Mesenchymal stem cell (in vitro differentiated cells and primary cell): ENCODE data around the gene SIRT6.
"Not testable (repeated sequence)": the region's sequence is repeated elsewhere in the genome, so short reads cannot be mapped to it uniquely, and the experiment has no call there.

Experiments used
- DNase-seq: peaks from one replicate; pipeline ENCODE4 v3.0.0-alpha.2; 2013
- H2AFZ ChIP-seq: one replicate; pipeline ENCODE4 v1.6.1; 2013; ENCODE audit warnings: low read depth, mild to moderate bottlenecking, control low read depth, inconsistent platforms, low read length, moderate library complexity
- H2AK5ac ChIP-seq: 2 replicates; pipeline ENCODE4 v1.6.1; 2013; ENCODE audit warnings: low read length, moderate library complexity, mild to moderate bottlenecking, inconsistent platforms; ENCODE audit not compliant: severe bottlenecking
- H2BK120ac ChIP-seq: one replicate; pipeline ENCODE4 v1.6.1; 2013; ENCODE audit warnings: low read depth, mild to moderate bottlenecking, inconsistent platforms, low read length, moderate library complexity
- H2BK12ac ChIP-seq, 2 experiments: one replicate each; pipeline ENCODE4 v1.6.1; 2013; ENCODE audit warnings: inconsistent platforms in 2 of 2, low read length in 2 of 2, mild to moderate bottlenecking in 2 of 2, moderate library complexity in 2 of 2, control low read depth in 1 of 2
- H2BK15ac ChIP-seq: one replicate; pipeline ENCODE4 v1.6.1; 2013; ENCODE audit warnings: mild to moderate bottlenecking, low read depth, inconsistent platforms; ENCODE audit not compliant: poor library complexity, severe bottlenecking
- H2BK5ac ChIP-seq: 2 replicates; pipeline ENCODE4 v1.6.1; 2013; ENCODE audit warnings: low read depth, mild to moderate bottlenecking, low read length, control low read depth, inconsistent platforms; ENCODE audit not compliant: poor library complexity, severe bottlenecking
- H3K14ac ChIP-seq, 2 experiments: one replicate each; pipeline ENCODE4 v1.6.1; 2013; ENCODE audit warnings: inconsistent platforms in 2 of 2, low read length in 2 of 2, control low read depth in 1 of 2, mild to moderate bottlenecking in 1 of 2, moderate library complexity in 1 of 2
- H3K18ac ChIP-seq, 2 experiments: one replicate each; pipeline ENCODE4 v1.6.1; 2013; ENCODE audit warnings: inconsistent platforms in 2 of 2, low read length in 2 of 2, control low read depth in 1 of 2, low read depth in 1 of 2, mild to moderate bottlenecking in 1 of 2
- H3K23ac ChIP-seq, 2 experiments: one replicate each; pipeline ENCODE4 v1.6.1; 2013; ENCODE audit warnings: inconsistent platforms in 2 of 2, low read length in 2 of 2, mild to moderate bottlenecking in 2 of 2, moderate library complexity in 2 of 2, control low read depth in 1 of 2
- H3K27ac ChIP-seq: 2 replicates; pipeline ENCODE4 v1.5.1; 2013; ENCODE audit warnings: mild to moderate bottlenecking, moderate library complexity, low read length, control low read depth, inconsistent platforms; ENCODE audit not compliant: poor library complexity, severe bottlenecking
- H3K27me3 ChIP-seq, 2 experiments: 2 replicates each; pipeline versions ENCODE4 v1.6.1 to v1.7.0; 2013; ENCODE audit warnings: low read length in 2 of 2, mild to moderate bottlenecking in 2 of 2, moderate library complexity in 2 of 2, control low read depth in 1 of 2, inconsistent platforms in 1 of 2; ENCODE audit not compliant: control insufficient read depth in 1 of 2, insufficient read depth in 1 of 2
- H3K36me3 ChIP-seq, 2 experiments: 2 replicates each; pipeline versions ENCODE4 v1.6.1 to v1.7.0; 2013; ENCODE audit warnings: low read length in 2 of 2, control low read depth in 1 of 2, inconsistent platforms in 1 of 2, low read depth in 1 of 2, mild to moderate bottlenecking in 1 of 2; ENCODE audit not compliant: insufficient read depth in 2 of 2, control insufficient read depth in 1 of 2
- H3K4ac ChIP-seq, 2 experiments: one replicate each; pipeline ENCODE4 v1.6.1; 2013; ENCODE audit warnings: inconsistent platforms in 2 of 2, low read length in 2 of 2, mild to moderate bottlenecking in 2 of 2, moderate library complexity in 2 of 2, control low read depth in 1 of 2, low read depth in 1 of 2
- H3K4me1 ChIP-seq: 2 replicates; pipeline ENCODE4 v1.6.1; 2013; ENCODE audit warnings: low read depth, low read length, control low read depth; ENCODE audit not compliant: control insufficient read depth, insufficient read depth
- H3K4me2 ChIP-seq: 2 replicates; pipeline ENCODE4 v1.6.1; 2013; ENCODE audit warnings: low read length, mild to moderate bottlenecking, inconsistent platforms; ENCODE audit not compliant: poor library complexity, severe bottlenecking
- H3K4me3 ChIP-seq, 2 experiments: 2 replicates each; pipeline versions ENCODE4 v1.5.1 to v1.7.0; 2013; ENCODE audit warnings: low read length in 2 of 2, mild to moderate bottlenecking in 2 of 2, control low read depth in 1 of 2, low read depth in 1 of 2; ENCODE audit not compliant: insufficient read depth in 1 of 2
- H3K79me1 ChIP-seq: replicated peaks from 2 replicates; pipeline ENCODE4 v1.6.1; 2013; ENCODE audit warnings: mild to moderate bottlenecking, control low read depth, low read length, inconsistent platforms; ENCODE audit not compliant: poor library complexity, severe bottlenecking
- H3K9ac ChIP-seq: 2 replicates; pipeline ENCODE4 v1.7.0; 2013; ENCODE audit warnings: mild to moderate bottlenecking, low read length, moderate library complexity
- H3K9me3 ChIP-seq: 2 replicates; pipeline ENCODE4 v1.7.0; 2013; ENCODE audit warnings: mild to moderate bottlenecking, low read length; ENCODE audit not compliant: control insufficient read depth
- H4K8ac ChIP-seq: one replicate; pipeline ENCODE4 v1.6.1; 2013; ENCODE audit warnings: inconsistent platforms, mild to moderate bottlenecking, low read length, moderate library complexity
- H4K91ac ChIP-seq: one replicate; pipeline ENCODE4 v1.6.1; 2013; ENCODE audit warnings: mild to moderate bottlenecking, low read length, inconsistent platforms
- WGBS: methylation state at CpG from one replicate; pipeline ENCODE4 v1.1.7; 2013; ENCODE audit warnings: mixed read lengths; 5-methylcytosine and 5-hydroxymethylcytosine counted together

The SIRT6 gene

GRCh38 chr19:4164262-4164661, 18.1 kb downstream of the SIRT6 start:
- DNase-seq: no peak
- H2BK12ac ChIP-seq: no peak overlapping the region
- no peaks in the 10 kb centered on the region for H3K9me3 ChIP-seq
- no peaks in the 10 kb centered on the region for H3K4me1 ChIP-seq
- H3K27me3 ChIP-seq: peaks cover 14 to 36% of the 10 kb centered on the region in 2 experiments
- no peaks in the 10 kb centered on the region for H3K36me3 ChIP-seq
- no peak overlapping the region for H2BK15ac ChIP-seq
- 76% methylated on average over 11 of the region's 11 CpGs for WGBS
- H2AK5ac ChIP-seq: no peak overlapping the region
- H3K4ac ChIP-seq: no peak overlapping the region
- no peak overlapping the region for H2BK120ac ChIP-seq
- H3K9ac ChIP-seq: no peak overlapping the region
- no peak overlapping the region for H3K18ac ChIP-seq
- H3K27ac ChIP-seq: no peak overlapping the region
- no peak overlapping the region for H2BK5ac ChIP-seq
- no peaks in the 10 kb centered on the region for H3K79me1 ChIP-seq
- no peak overlapping the region for H3K4me3 ChIP-seq
- H4K91ac ChIP-seq: peak overlapping the region; percentile 46
- H3K23ac ChIP-seq: no peak overlapping the region
- H4K8ac ChIP-seq: no peak overlapping the region
- no peak overlapping the region for H2AFZ ChIP-seq
- no peak overlapping the region for H3K4me2 ChIP-seq
- H3K14ac ChIP-seq: no peak overlapping the region

DNA sequence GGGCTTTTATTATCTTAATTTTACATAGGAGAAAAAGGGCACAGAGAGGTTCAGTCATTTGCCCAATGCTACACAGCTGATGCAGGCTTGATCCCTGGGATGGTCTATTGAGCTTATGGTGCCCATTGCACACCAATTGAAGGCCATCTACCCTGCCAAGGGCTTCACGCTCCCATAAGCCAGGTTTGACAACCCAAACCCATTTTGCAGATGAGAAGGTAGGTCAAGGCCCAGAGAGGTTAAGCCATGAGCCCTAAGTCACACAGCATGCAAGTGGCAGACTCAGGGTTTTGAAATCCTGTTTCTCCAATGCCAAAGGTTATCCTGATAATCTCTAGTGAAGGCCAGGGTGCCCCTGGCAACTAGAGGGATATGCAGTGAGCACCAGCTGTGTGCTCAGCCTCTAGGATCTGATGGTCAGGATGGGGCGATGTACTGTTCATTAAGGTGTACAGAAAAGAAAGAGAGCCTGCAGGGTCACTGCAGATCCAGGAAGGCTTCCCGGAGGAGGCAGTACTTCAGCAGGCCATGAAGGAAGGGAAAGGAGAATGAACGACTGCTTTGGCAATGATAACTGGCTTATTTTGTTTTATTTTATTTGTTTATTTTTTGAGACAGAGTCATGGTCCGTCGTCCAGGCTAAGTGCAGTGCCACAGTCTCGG, 20.8 kb downstream of the SIRT6 start:
- no peak overlapping the region for H3K18ac ChIP-seq
- no peak overlapping the region for H2BK12ac ChIP-seq
- no peak overlapping the region for H3K27ac ChIP-seq
- H4K8ac ChIP-seq: no peak overlapping the region
- no peak overlapping the region for H2BK120ac ChIP-seq
- no peak overlapping the region for H3K9ac ChIP-seq
- H2BK5ac ChIP-seq: no peak overlapping the region
- no peak overlapping the region for H3K14ac ChIP-seq
- H4K91ac ChIP-seq: no peak overlapping the region
- WGBS: 84% methylated on average over 7 of the region's 7 CpGs
- H3K23ac ChIP-seq: no peak overlapping the region
- no peak overlapping the region for H2BK15ac ChIP-seq
- H3K9me3 ChIP-seq: no peaks in the 10 kb centered on the region
- no peaks in the 10 kb centered on the region for H3K79me1 ChIP-seq
- no peaks in the 10 kb centered on the region for H3K36me3 ChIP-seq
- no peak for DNase-seq
- H2AK5ac ChIP-seq: no peak overlapping the region
- H3K4me2 ChIP-seq: no peak overlapping the region
- H3K4me3 ChIP-seq: no peak overlapping the region
- H3K27me3 ChIP-seq: peaks cover 12 to 28% of the 10 kb centered on the region in 2 experiments
- no peak overlapping the region for H2AFZ ChIP-seq
- H3K4ac ChIP-seq: no peak overlapping the region
- no peaks in the 10 kb centered on the region for H3K4me1 ChIP-seq

DNA sequence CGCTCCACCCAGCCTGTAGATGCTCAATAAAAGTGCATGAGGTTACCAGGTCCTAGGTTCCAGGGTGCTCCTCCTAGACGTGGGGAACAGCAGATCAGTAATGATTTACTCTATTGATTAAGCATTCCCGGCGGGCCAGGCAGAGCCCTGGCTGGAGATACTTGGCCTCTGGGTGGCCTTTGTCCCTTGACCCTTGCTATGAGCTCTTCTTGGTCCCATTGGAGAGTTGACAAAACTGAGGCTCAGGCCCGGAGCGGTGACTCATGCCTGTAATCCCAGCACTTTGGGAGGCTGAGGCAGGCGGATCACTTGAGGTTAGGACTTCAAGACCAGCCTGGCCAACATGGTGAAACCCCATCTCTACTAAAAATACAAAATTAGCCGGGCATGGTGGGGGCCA, 24.4 kb downstream of the SIRT6 start:
- H2BK15ac ChIP-seq, H3K9ac ChIP-seq, H3K18ac ChIP-seq, H3K4me3 ChIP-seq, H3K79me1 ChIP-seq, H2BK120ac ChIP-seq, H4K91ac ChIP-seq, H2BK5ac ChIP-seq, H2AFZ ChIP-seq, DNase-seq, H2AK5ac ChIP-seq, H3K4ac ChIP-seq, H4K8ac ChIP-seq, H3K27ac ChIP-seq, H3K9me3 ChIP-seq, H3K36me3 ChIP-seq, H3K4me1 ChIP-seq, H2BK12ac ChIP-seq, H3K14ac ChIP-seq, H3K23ac ChIP-seq, H3K4me2 ChIP-seq: not testable (repeated sequence)
- 87% methylated on average over 8 of the region's 8 CpGs for WGBS
- peaks cover 17 to 27% of the 10 kb centered on the region in 2 experiments for H3K27me3 ChIP-seq

- no peak for DNase-seq
- H3K18ac ChIP-seq: no peak overlapping the region
- H3K27ac ChIP-seq: no peak overlapping the region
- H3K9me3 ChIP-seq: no peaks in the 10 kb centered on the region
- H3K4ac ChIP-seq: no peak overlapping the region
- H3K4me2 ChIP-seq: no peak overlapping the region
- H3K36me3 ChIP-seq: no peaks in the 10 kb centered on the region
- H2BK12ac ChIP-seq: peak overlapping the region in 1 of 2 experiments; percentile 33
- peak overlapping the region; percentile 65 for H4K91ac ChIP-seq
- no peak overlapping the region for H2AFZ ChIP-seq
- H2AK5ac ChIP-seq: no peak overlapping the region
- H3K9ac ChIP-seq: no peak overlapping the region
- peak overlapping the region; percentile 7 for H2BK15ac ChIP-seq
- H4K8ac ChIP-seq: no peak overlapping the region
- H3K23ac ChIP-seq: no peak overlapping the region
- no peak overlapping the region for H3K4me3 ChIP-seq
- H3K27me3 ChIP-seq: peaks cover 17 to 27% of the 10 kb centered on the region in 2 experiments
- WGBS: 85% methylated on average over 6 of the region's 6 CpGs
- H3K14ac ChIP-seq: no peak overlapping the region
- no peak overlapping the region for H2BK5ac ChIP-seq
- no peaks in the 10 kb centered on the region for H3K4me1 ChIP-seq
- no peak overlapping the region for H2BK120ac ChIP-seq
- H3K79me1 ChIP-seq: no peaks in the 10 kb centered on the region
These were observed 25.2 kb downstream of the SIRT6 start for GRCh38 chr19:4157164-4157563.
